Activated CD8-positive, alpha-beta T cell treated with anti-CD3 and anti-CD28 coated beads for 36 hours (primary cell): ENCODE data around the gene SLC9A9. TPM values are rescaled to one million over a fixed set of nuclear protein-coding genes. Genes with fewer than 3 reads are reported as not detected.

ENCODE experiments used
- ATAC-seq: fragments of 200-7000 bp; cut with Tn5 transposase; one replicate; pipeline ENCODE4 v1.10.0; 2021; ENCODE audit warnings: mild to moderate bottlenecking, moderate library complexity
- CTCF ChIA-PET: fragments of 350-600 bp; sonication (Branson Sonifier 250); formaldehyde crosslinking; loops from one replicate; lab custom pipeline; 2021; ENCODE audit warnings: antibody characterized with exemption; lab: Charles Lee
- POLR2A ChIA-PET: fragments of 350-600 bp; sonication (Branson Sonifier 250); formaldehyde crosslinking; loops from one replicate; lab custom pipeline; 2021; ENCODE audit warnings: antibody characterized with exemption; lab: Charles Lee
- DNase-seq: peaks from one replicate; pipeline ENCODE4 v3.0.0-alpha.2; 2020
- H3K27ac Mint-ChIP-seq: one replicate; pipeline ENCODE4 v1.8.0; 2021; ENCODE audit warnings: mild to moderate bottlenecking, mixed read lengths
- H3K27me3 Mint-ChIP-seq: one replicate; pipeline ENCODE4 v1.8.0; 2021; ENCODE audit warnings: mixed read lengths
- H3K36me3 Mint-ChIP-seq: one replicate; pipeline ENCODE4 v1.8.0; 2021; ENCODE audit warnings: low read depth, mixed read lengths
- H3K4me1 Mint-ChIP-seq: one replicate; pipeline ENCODE4 v1.8.0; 2021; ENCODE audit warnings: low read depth, mixed read lengths
- H3K4me3 Mint-ChIP-seq: one replicate; pipeline ENCODE4 v1.8.0; 2021; ENCODE audit warnings: mild to moderate bottlenecking, moderate library complexity, mixed read lengths
- H3K9me3 Mint-ChIP-seq: one replicate; pipeline ENCODE4 v1.8.0; 2021; ENCODE audit warnings: mixed read lengths
- CTCF ChIP-seq: fragments of 200-600 bp; IDR thresholded peaks from one replicate; pipeline ENCODE4 v1.8.0; 2022; ENCODE audit warnings: antibody characterized with exemption, mild to moderate bottlenecking
- intact Hi-C: fragments of 100-400 bp; cut with micrococcal nuclease; formaldehyde crosslinking; loops from one replicate; pipeline ENCODE4 v1.10.0; 2022
- total RNA-seq, 2 experiments: library from RNA; stranded (reverse); gene quantifications; one replicate each; pipeline ENCODE4 v1.2.3, GENCODE V29; 2021

Gene SLC9A9
- total RNA-seq, 2 experiments from 2014 or later = 1.9 to 2.2 TPM

DNA sequence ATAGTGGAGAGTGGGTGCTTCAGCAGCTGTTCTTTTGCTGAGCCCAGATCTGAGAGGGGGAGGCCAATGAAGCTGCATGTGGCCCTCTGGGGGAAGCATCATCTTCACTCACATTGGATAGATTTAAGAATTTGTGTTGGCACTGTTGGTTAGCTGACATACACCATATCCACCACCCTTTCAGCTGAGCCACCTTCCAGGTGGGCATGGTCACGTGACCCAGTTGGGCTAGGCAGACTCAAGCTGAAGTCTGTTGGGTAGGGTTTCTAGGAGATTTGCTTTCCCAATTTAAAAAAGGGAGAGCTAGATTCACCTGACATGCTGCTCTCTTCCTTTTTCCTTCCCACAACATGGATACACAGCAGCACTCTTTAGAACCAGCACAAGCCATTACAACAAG lies 417.7 kb downstream of the SLC9A9 start:
- CTCF ChIA-PET = interaction anchor here (0.7 kb wide), 1 partner anchor 10 kb away, joined by 3 read pairs; no protein-coding TSS in a partner anchor
- no peaks in the 10 kb centered on the region for H3K4me1 Mint-ChIP-seq
- intact Hi-C loops = loop anchor here (10.0 kb wide), 2 partner anchors 214 to 244 kb away; no protein-coding TSS in a partner anchor
- H3K9me3 Mint-ChIP-seq = no peaks in the 10 kb centered on the region
- no peaks in the 10 kb centered on the region for H3K27me3 Mint-ChIP-seq
- TF ChIP-seq CTCF = no peak
- H3K27ac Mint-ChIP-seq = no peak overlapping the region
- no peak overlapping the region for H3K4me3 Mint-ChIP-seq
- DNase-seq (no peak), ATAC-seq (no peak)
- no peaks in the 10 kb centered on the region for H3K36me3 Mint-ChIP-seq
- POLR2A ChIA-PET = no interaction called here

- ATAC-seq (no peak), DNase-seq (no peak)
- ChIA-PET CTCF (no interaction called here), POLR2A (no interaction called here)
- Mint-ChIP-seq H3K36me3 (no peaks in the 10 kb centered on the region), H3K4me3 (no peak overlapping the region), H3K4me1 (peaks cover under 1% of the 10 kb centered on the region), H3K9me3 (no peaks in the 10 kb centered on the region), H3K27me3 (no peaks in the 10 kb centered on the region), H3K27ac (no peak overlapping the region)
- no peak for TF ChIP-seq CTCF
- intact Hi-C loops = loop anchor here (10.0 kb wide), 2 partner anchors 215 to 245 kb away; no protein-coding TSS in a partner anchor
Measured at GRCh38 chr3:143429628-143430514, 418.4 kb downstream of the SLC9A9 start.

DNA sequence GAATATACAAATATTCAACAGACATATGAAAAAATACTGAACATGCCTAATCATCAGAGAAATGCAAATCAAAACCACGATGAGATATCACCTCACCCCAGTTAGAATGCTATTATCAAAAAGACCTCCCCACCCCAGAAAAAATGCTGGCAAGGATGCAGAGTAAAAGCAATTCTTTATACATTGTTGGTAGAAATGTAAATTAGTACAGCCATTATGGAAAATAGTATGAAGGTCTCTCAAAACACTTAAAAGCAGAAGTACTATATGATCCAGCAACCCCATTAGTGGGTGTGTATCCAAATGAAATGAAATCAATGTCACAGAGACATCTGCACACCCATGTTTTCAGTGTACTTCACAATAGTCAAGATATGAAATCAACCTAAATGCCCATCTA lies 420.0 kb downstream of the SLC9A9 start:
- Mint-ChIP-seq H3K9me3 (no peaks in the 10 kb centered on the region), H3K27me3 (no peaks in the 10 kb centered on the region), H3K36me3 (no peaks in the 10 kb centered on the region), H3K4me3 (no peak overlapping the region), H3K27ac (no peak overlapping the region), H3K4me1 (peaks cover 10% of the 10 kb centered on the region)
- ATAC-seq = no peak
- POLR2A ChIA-PET = no interaction called here
- no peak for TF ChIP-seq CTCF
- DNase-seq = no peak
- CTCF ChIA-PET = no interaction called here
- intact Hi-C loops = no loop called here

GRCh38 chr3:143427631-143428030 lies 420.6 kb downstream of the SLC9A9 start:
- peaks cover 10% of the 10 kb centered on the region for H3K4me1 Mint-ChIP-seq
- H3K36me3 Mint-ChIP-seq = no peaks in the 10 kb centered on the region
- intact Hi-C loops = no loop called here
- no peak overlapping the region for H3K27ac Mint-ChIP-seq
- CTCF ChIA-PET = interaction anchor here (8.3 kb wide), 1 partner anchor 7 kb away, joined by 36 read pairs; no protein-coding TSS in a partner anchor
- no peaks in the 10 kb centered on the region for H3K9me3 Mint-ChIP-seq
- no peak overlapping the region for H3K4me3 Mint-ChIP-seq
- ATAC-seq (no peak), DNase-seq (no peak)
- no peak for TF ChIP-seq CTCF
- POLR2A ChIA-PET = interaction anchor here (0.6 kb wide), 1 partner anchor 483 kb away, joined by 3 read pairs; no protein-coding TSS in a partner anchor
- H3K27me3 Mint-ChIP-seq = no peaks in the 10 kb centered on the region

GRCh38 chr3:143424874-143425273 lies 423.4 kb downstream of the SLC9A9 start:
- Mint-ChIP-seq H3K4me3 (no peak overlapping the region), H3K36me3 (no peaks in the 10 kb centered on the region), H3K27ac (no peak overlapping the region), H3K27me3 (no peaks in the 10 kb centered on the region), H3K9me3 (no peaks in the 10 kb centered on the region), H3K4me1 (peaks cover 10% of the 10 kb centered on the region)
- DNase-seq = no peak
- POLR2A ChIA-PET = interaction anchor here (1.3 kb wide), 1 partner anchor 13 kb away, joined by 3 read pairs; no protein-coding TSS in a partner anchor
- no peak for TF ChIP-seq CTCF
- CTCF ChIA-PET = interaction anchor here (8.3 kb wide), 1 partner anchor 10 kb away, joined by 36 read pairs; no protein-coding TSS in a partner anchor
- intact Hi-C loops = no loop called here
- ATAC-seq = no peak
